Measurements from ENCODE around the gene ITPR2.

The ITPR2 gene

DNA sequence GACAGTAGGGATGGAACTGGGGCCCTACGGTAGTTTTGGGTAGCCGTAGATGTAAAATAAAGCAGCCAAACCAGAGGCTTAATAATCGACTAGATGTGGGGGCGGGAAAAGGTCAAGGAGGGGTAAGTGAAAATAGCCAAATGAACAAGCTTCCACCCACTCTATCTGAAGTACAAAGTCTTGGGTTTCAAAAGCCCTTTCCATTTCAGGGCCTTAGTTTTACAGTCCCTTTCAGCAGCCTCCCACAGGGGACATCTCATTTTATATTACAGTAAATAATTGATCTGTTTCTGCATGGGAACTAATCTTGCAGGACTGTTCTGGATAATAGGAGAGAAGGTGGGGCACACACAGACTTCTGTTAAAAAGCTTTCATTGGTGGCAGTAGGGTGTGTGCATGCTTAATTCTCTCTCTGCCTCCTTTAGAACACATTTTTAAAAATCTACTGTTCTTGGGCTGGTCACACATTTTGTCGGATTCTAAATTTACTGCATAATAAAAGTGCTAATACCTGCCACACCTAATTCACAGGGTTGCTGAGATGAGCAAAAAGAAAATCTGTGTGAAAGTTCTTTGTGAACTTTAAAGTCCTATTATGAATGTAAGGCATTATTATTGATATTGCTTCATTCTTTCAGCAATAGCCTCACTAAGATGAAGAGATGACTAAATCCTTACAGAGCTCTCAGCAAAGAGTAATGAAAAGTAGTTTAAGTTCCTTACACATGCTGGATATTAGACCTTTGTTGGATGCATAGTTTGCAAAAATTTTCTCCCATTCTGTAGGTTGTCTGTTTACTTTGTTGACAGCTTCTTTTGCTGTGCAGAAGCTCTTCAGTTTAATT is 104.6 kb downstream of the ITPR2 start:
- DNase-seq: no peak

DNA sequence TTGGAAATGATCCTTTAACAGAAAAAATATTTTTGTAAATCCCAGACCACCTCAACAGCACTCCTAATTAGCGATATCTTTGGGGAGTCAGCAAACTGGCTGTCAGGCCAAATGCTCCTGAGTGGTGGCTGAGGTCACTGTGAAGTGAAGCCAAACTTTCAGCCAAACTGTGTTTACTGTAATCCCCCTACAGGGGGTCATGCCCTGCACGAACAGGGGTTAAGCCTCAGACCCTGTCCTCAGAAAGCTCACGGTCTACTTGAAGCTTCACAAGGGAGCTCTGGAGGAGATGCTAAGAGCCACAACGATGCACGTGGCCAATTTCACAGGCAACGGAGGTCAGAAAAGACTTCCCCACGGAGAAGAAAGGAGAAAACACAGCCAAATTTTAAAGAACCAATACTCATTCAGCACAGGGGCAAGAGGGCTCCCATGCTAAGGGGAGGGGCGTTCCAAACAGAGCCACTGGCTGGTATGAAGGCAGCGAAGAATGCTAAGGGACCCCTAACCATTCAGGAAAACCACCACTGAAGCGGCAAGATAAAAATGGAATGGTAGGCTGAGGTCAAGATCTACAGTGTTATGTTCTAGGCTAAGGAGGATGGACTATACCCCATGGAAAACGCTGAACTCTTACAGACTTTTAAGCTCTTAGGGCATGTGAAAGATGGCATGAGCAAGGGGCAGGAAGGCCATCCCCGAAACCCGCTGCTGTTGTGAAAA is 105.4 kb downstream of the ITPR2 start:
- no peak for DNase-seq

DNA sequence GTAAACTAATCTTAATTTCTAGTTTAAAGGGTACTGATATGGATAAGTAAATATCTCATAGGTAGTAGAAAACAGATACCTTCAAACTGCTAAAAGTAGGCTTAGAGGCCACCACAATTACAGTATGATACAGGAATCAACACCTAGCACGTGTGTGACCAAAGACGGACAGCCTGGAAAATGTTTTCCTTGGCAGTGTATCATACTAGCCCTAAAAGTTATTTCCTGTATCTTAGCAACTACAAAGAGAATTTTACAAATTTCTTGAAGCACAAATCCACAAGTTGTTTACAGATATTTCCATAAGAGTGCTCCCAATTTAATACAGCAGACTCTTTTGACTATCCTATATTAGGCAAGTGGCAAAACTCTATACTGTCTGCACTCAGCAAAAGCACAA is 106.0 kb downstream of the ITPR2 start:
- DNase-seq: no peak

DNA sequence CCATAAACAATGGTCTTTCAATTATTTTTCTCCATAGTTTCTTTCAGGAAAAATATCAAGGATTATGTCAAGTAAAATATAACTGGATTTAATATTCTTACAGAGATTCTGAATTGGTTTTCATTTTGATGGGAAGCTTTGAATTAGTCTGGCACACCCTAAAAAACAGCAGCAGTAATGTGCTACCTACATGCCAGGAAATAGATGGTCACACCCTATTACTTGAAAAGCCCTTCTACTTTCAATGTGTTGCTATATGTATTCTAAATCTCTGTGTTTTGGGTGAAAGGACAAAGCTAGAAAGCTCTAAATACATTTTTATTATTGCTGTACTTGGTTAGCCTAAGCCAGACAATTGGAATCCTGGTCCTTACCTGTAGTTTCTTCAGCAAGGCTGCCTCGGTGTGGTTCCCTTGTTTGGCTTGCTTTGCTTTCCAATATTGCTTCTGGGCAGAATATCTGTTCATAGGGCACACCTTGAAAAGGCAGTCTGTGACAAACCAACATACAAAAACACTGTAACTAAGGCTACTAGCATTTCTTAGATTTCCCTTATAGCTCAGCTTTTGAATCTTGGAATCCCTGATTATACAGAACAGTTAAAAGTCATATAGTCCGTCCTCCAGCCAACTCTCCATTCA is 107.6 kb downstream of the ITPR2 start:
- no peak for DNase-seq

DNA sequence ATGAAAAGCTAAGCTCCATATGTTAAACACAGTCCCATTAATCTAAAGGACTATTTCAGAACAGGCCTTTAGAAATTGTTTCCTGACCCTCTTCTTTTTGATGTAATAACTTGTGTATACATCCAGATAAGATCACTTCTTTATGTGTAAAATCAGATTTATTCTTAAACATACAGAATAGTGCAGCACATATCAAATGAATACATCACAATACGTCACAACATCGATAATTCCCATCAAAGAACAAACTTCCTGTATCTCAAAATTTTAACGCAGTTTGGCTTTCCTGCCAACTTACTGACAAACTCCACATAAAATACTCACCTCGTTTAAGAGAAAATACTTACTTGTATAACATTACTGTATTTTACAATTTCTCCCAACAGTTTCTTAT is 108.7 kb downstream of the ITPR2 start:
- DNase-seq: no peak

DNA sequence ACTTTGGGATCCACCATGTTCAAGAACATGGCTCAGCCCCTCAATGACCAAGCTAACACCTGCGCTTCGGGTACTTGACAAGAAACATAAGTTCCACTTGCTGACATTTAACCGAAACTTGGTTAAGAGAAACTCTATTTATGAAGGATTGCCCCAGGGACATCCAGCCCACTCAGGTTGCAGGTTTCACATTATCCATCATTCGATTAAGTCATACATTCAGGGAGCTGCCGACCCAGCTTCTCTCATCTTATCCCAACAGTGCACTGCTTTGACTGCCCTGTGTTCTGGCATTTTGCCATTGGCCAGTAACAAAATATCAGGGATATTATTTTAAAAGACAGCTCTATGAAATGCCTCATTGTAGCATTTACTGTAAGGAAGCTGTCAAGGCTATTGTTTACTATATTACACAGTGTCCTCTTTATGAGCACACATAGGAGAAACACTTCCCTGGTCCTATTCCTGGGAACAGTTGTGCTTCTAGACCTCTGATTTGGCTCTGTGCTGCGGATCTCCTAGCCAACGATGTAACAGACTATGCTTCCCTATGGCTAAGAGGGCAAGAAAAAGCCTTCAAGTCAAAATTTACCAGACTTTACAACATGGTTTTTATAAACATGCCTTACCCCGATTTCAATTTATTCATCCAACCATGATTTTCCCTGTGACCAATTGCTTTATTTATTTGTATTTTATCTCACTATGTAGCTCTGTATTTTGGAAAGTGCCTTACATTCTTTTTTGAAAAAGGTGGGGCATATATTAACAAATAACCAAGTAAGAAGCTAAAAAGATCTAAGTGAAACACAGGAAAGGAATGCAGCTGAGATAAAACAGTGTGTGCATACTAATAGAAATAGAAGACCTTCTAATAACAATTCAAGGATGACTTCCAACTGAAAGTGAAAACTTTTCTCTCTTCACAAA is 109.3 kb downstream of the ITPR2 start:
- DNase-seq: no peak

DNA sequence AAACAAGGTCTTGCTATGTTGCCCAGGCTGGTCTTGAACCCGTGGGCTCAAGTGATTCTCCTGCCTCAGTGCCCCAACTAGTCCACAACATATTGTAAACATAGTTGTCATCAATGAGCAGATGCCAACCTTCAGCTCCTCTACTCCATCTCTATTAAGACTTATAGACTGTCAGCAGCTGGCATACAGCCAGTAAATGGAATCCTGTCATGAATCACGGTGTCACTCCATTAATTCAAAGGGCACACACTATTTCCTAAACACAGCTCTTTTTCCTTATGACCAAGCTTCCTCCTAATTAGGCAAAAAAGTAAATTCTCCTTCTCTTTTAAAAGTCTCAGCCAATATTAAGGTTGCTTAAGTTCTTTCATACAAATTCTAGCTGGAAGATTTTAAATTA is 111.2 kb downstream of the ITPR2 start:
- peak; percentile 9 for DNase-seq

DNA sequence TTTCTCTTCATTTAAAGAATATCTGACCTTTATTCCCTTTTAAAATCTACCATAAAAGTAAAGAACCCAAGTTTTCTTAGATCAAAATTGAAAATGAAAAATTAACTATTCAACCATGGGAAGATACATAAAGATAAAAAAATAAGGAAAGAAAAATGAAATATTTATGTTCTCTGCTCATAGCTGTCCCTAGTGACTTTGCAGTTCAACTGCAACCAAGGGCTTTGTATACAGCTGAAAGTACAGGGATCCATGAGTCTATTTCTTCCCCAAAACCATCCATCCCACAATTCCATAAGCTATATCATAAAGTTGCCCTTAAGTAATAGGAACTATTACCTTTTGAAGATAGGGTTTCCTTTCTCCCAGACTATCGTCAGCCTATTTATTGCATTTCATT is 113.1 kb downstream of the ITPR2 start:
- no peak for DNase-seq

DNA sequence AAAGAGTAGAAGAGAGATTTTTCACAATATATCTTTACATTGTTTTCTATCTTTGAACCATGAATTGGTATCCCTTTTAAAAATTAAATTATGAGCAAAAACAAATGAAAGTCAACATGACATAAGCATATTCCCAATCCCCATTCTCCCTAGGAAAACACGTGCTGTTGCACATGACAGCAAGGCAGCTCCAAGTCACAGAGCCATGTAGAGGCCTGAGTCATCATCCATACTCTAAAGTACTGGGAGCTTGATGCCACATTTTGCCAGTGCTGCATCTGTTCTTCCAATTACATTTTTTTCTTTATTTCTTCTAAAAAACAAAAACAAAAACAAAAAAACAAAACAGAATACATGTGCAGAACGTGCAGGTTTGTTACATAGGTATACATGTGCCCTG is 115.2 kb downstream of the ITPR2 start:
- DNase-seq: no peak

DNA sequence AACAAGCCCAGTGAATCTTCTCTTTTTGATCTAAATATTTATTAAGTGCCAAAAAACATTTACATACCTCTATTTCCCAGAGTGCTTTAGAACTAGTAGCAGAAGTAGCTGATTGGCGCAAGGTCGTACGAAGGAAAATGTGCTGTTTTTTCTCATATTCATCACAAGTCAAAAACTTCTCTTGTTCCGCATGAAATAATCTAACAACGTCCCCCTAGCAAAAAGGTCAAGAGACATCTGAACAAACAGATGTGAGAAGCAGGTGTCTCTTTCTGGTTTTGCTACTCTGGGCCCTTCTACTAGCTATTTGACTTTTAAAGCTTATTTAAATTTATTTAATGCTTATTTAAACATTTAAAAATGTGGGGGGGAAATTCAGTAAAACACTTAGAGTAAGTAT is 117.8 kb downstream of the ITPR2 start:
- no peak for DNase-seq

DNA sequence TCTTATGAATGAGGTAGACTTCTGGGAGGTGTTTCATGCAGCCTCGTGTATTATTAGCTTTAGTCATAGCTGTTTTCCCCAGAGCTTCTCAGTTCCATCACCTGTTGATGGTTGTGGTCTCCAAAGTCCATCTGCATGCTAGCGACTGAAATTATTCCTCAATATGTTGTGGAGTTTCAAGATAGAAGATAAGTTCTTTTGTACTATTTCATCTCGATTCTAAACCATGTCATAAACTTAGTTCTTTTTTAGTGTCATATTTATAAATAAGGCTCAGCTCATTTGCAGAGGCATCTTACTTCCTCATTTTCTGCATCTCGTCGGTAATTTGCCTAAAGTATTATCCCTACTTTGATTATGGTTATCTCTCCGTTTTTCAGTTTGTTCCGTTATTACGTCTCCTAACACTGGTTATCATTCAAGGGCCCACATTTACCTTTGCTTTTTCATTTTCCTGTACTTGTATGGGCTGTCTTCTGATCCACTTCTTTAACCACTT is 119.1 kb downstream of the ITPR2 start:
- DNase-seq: no peak

DNA sequence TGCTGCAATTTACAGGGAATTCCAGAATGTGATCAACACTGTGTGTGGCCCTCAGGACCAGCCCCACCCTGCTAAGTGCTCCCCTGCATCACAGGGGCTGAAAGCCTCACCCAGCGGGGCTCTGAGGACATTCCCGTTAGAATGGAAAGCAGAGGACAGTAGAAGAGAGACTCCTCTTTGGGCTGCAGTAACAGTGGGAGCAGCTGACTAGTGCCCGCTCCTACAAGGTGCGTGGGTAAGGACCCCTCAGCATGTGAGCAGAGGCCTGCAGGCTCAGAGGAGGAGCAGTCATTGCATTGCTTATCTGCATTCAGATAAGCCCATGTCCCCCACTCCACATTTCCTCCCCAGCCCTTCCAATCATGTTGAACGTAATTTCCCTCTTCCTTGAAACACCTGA is 120.1 kb downstream of the ITPR2 start:
- no peak for DNase-seq

DNA sequence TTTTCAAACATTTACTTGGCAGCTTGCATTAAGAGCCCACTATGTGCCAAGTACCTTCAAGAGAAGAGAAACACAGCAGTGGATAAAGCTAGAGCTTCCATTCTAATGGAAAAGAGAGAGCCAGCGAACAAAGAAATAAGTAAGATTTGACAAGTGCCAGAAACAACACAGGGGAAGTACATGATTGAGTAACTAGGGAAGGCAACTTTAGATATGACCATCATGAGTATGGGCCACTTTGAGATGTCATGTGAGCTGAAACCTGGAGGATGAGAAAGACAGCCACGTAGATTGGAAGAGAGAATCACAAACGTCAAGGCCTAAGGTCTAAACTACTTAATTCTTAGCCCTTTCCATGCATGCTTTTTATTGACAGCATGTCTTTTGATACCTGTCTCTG is 121.4 kb downstream of the ITPR2 start:
- no peak for DNase-seq

DNA sequence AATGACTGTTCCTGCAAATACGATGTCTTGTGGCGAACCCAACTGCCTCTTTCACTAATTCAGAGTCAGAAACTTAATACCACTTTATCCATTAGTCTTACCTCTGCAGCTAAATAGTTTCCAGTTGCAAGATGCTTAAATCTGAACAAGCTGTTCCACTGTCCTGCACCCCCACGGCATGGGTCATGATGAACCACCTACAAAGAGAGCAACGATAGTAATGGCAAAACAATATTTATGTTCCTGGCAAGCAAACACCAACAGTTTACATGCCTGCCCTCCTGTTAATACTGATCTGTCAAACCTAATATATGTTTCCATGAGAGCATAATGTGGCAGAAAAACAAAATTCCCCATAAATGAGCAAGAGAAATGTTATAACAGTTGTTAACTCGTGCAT is 121.9 kb downstream of the ITPR2 start:
- DNase-seq: no peak

DNA sequence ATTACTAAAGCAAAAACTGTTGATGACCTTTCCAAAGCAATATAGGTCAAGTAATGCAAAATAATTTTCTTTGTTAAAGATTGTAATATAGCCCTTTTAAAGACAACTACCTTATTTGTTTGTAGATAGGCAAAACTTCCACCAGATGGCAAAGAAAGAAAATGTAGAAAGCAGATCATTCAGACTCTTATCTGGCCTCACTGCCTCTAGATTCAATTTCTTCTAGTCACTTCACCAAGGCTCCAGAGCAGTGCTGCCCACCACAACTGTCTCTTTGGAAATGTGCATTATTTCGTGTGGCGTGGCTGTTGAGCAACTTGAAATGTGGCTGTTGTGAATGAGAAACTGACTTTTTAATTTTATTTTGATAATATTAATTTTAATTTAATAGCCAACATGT is 127.1 kb downstream of the ITPR2 start:
- DNase-seq: no peak

DNA sequence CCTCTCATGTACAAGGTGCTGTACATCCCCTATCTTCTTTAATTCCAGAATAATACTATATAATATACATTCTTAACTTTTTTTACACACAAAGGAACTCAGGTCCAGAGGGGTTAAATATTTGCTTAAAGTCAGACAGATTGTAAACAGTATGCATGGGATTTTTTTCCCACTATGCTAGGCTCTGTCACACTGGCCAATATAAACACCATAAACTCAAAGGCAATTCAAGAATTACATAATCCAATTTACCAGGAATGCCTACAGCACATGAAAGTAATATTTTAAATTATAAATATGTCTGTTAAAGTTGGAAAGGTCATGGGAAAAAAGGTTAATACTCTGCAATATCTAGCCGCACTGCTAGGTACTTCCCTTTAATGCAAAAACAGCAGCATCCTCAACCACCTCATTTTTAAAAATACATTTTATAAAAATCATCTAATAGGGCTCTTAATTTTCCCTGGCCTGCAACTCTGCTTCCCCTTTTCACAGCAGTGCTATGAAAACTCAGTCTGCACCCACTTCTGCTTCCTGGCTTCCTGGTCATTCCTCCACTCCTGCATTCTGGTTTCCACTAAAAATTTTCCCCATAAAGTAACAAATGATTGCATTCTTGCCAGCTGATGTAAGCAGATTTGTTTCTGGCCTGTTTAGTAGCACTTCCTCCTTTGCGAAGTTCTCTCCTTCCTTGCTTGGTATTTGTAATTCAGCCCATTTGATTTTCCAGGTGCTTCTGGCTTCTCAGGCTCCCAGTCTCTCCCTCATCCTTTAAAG is 128.1 kb downstream of the ITPR2 start:
- no peak for DNase-seq

DNA sequence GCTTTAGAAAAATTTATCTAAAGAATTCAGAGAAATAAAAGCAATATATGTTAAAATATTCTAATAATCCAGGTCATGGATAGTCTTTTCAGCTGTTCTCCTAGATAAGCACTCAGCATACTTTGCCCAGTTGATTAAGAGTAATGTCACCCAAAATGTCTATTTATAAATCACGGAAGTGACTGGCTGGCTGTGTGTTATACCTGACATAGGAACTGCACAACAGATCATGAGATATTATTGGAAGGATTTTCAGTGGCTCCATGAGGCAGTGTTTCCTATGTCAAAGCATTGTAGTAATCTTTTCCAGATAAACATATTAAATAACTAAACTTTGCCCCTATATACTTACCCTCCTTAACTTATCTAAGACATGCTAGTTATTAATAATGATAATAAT is 128.8 kb downstream of the ITPR2 start:
- DNase-seq: no peak

DNA sequence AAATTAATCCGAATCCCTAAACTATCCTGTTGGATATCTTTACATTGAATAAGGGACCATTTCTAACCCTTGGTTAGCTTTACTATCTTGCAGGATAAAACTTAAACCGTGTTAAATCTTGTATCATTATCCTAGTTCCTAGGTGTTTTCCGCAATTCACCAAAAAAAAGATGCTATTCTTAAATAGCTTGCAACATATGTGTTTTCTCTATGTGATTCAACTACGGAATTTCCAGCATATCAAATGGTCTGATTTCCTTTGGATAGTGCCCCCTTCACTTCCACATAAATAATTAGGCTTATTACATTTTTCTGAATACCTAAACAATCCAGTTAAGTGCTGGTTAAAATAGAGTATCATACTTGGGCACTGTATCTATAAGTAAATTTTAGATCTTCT is 130.3 kb downstream of the ITPR2 start:
- DNase-seq: no peak

DNA sequence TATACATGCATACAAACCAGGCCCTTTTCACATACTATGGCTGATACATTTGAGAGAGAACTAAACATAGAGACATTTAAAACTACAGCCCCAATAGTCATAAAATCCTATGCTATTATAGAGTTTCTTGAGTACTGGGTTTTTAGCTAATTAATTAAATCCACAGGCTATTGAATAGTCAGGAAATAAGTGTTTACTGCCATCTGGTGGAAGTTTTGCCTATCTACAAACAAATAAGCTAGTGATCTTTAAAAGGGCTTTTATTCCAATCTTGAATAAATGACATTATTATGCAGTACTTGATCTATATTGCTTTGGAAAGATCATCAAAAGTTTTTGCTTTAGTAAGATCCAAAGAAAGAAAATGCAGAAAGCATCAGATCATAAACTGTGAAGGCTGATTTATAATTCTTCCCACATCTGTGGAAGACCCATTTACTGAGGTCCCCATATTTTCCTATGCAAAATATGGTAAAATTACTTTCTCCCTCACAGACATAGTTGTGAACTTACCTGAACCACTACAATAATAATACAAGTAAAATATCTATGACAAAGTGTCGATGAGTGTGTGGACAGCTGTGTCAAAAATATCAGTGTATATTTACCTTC is 131.3 kb downstream of the ITPR2 start:
- DNase-seq: peak; percentile 8

DNA sequence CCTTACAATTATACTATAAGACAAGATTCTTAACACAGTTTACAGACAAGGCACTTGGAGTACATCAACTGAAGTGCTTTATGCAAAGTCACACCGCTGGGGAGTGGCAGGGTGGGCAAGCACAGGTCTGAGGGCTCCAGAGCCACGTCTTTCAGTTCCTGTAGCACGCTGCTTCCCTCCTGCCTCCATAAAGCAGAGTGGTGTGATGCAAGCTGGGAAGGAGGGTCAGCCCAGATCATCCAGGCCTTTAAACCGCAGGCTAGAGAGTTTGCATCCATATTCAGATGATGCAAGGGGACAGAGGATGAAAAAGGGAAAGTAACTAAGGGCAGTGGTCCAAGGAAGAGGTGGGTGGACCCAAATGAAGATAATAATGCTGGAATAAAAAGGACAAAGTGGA is 132.6 kb downstream of the ITPR2 start:
- DNase-seq: no peak

DNA sequence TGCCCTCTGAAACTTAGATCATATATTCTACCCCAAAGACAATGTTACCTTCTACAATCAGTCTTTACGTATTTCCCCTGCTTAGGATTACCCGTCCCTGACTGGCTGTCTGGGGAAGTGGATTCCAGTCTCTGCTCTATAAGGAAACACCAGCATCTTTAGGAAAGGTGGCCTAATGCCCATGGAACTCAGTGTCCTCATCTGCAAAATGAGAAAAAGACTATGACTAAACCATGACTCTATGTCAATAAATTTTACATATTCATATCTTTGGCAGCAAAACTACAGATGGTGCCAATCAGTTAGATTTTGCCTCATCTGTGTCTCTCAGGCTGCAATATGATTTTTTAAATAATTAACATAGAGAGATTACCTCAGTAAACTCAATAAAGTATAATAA is 133.8 kb downstream of the ITPR2 start:
- DNase-seq: no peak

DNA sequence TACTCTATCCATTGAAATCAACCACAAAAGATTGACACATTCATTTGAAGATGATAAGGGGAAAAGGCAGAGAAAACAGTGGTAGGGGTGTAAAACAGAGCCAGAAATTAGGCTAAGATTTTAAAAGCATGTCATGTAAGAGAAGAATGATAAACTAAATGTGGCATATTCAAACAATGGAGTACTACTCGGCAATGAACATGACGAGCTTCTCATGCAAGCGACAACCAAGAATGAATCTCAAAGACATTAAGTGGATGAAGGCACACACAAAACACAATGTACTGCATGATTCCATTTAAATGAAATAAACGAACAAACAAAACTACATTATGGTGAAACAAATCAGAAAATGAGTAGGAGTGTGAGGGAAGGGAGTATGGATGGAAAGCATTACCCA is 134.8 kb downstream of the ITPR2 start:
- no peak for DNase-seq
